Right atrium auricular region (tissue), 2 donors: ENCODE data around the gene PCDHGB4. TPM values are rescaled to one million over a fixed set of nuclear protein-coding genes. Genes with fewer than 3 reads are reported as not detected.
A peak's percentile ranks its signal among the peaks of the same experiment; 100 is the strongest.
"Not testable (repeated sequence)": the region's sequence is repeated elsewhere in the genome, so short reads cannot be mapped to it uniquely, and the experiment has no call there.

Experiments
- DNase-seq: peaks from one replicate; pipeline ENCODE4 v3.0.0-alpha.2; 2019; ENCODE audit warnings: low spot score
- H3K27ac ChIP-seq, 2 donors: fragments of 200-600 bp; sonication (generic); 1 replicate in 1 of 2; 2 replicates in 1 of 2; pipeline ENCODE4 v1.5.1; 2016 to 2019
- H3K27me3 ChIP-seq, 2 donors: fragments of 200-600 bp; sonication (generic); one replicate each; pipeline versions ENCODE4 v1.5.1 to v1.6.0; 2017 to 2019
- H3K36me3 ChIP-seq: fragments of 200-600 bp; sonication (generic); one replicate; pipeline ENCODE4 v1.5.1; 2016
- H3K4me1 ChIP-seq, 2 donors: fragments of 200-600 bp; sonication (generic); one replicate each; pipeline versions ENCODE4 v1.5.1 to v1.6.0; 2017 to 2019
- H3K4me3 ChIP-seq, 2 donors: fragments of 200-600 bp; sonication (generic); 1 replicate in 1 of 2; 2 replicates in 1 of 2; pipeline ENCODE4 v1.5.1; 2017 to 2019; ENCODE audit warnings: mild to moderate bottlenecking in 1 of 2, moderate library complexity in 1 of 2
- H3K9me3 ChIP-seq, 2 donors: fragments of 200-600 bp; sonication (generic); one replicate each; pipeline ENCODE4 v1.5.1; 2019
- total RNA-seq, 2 donors: library from RNA; depleted of rRNA; stranded (reverse); fragments of >200 nt; gene quantifications; one replicate each; pipeline ENCODE4 v1.1.0, GENCODE V29; 2016
- TF ChIP-seq, protein P1 (sequence below), 2 donors: fragments of 200-600 bp; sonication (generic); IDR thresholded peaks; one replicate each; pipeline ENCODE4 v1.5.1; 2019; ENCODE audit warnings: antibody characterized with exemption in 2 of 2

The PCDHGB4 gene
- total RNA-seq, 2 donors from 2014 or later, result 6.3 to 6.4 TPM

DNA sequence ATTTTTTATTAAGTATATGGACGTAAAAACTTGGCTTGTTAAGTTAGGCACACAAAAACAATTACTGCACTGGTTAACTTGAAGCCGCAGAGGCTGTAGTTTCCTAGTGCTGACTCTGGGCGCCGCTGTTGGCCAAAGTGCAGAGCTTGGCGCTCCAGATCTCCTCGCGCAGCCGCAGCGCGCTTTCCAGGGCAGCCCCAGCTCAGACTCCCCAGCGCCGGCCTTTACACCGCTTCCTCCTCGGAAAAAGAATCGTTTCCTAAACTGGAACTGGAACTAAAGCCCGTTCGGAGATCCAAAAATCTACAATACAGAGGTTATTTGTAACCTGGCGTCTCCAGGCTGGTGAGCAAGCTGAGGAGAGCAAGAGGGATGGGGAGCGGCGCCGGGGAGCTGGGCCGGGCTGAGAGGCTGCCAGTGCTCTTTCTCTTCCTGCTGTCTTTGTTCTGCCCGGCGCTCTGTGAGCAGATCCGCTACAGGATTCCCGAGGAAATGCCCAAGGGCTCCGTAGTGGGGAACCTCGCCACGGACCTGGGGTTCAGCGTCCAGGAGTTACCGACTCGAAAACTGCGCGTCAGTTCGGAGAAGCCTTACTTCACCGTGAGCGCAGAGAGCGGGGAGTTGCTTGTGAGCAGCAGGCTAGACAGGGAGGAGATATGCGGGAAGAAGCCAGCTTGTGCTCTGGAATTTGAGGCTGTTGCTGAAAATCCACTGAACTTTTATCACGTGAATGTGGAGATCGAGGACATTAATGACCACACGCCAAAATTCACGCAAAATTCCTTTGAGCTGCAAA, 10.5 kb downstream of the PCDHGB4 start, which contains the start of gene PCDHGB5:
TSS of gene PCDHGB5 (plus strand) at position 192 of the 796 bp plus-strand sequence. CDS start at position 373, 181 bp downstream.
- Histone ChIP-seq H3K4me1 (peaks cover 0 to 11% of the 10 kb centered on the region in 2 donors), H3K4me3 (peak within 1 kb of the TSS; percentile 23 to 42), H3K9me3 (peaks cover 20 to 84% of the 10 kb centered on the region in 2 donors)
- not testable (repeated sequence) for DNase-seq, H3K27me3 ChIP-seq, H3K27ac ChIP-seq, H3K36me3 ChIP-seq
- TF ChIP-seq, protein P1, sequence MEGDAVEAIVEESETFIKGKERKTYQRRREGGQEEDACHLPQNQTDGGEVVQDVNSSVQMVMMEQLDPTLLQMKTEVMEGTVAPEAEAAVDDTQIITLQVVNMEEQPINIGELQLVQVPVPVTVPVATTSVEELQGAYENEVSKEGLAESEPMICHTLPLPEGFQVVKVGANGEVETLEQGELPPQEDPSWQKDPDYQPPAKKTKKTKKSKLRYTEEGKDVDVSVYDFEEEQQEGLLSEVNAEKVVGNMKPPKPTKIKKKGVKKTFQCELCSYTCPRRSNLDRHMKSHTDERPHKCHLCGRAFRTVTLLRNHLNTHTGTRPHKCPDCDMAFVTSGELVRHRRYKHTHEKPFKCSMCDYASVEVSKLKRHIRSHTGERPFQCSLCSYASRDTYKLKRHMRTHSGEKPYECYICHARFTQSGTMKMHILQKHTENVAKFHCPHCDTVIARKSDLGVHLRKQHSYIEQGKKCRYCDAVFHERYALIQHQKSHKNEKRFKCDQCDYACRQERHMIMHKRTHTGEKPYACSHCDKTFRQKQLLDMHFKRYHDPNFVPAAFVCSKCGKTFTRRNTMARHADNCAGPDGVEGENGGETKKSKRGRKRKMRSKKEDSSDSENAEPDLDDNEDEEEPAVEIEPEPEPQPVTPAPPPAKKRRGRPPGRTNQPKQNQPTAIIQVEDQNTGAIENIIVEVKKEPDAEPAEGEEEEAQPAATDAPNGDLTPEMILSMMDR (IDR thresholded peaks at IDR 0.05), result peak; percentile 32 to 76

- Histone ChIP-seq H3K4me1 (peaks cover 0 to 11% of the 10 kb centered on the region in 2 donors), H3K27ac (no peak overlapping the region), H3K27me3 (no peaks in the 10 kb centered on the region), H3K9me3 (peaks cover 27 to 84% of the 10 kb centered on the region in 2 donors), H3K4me3 (no peak overlapping the region), H3K36me3 (no peaks in the 10 kb centered on the region)
- no peak for DNase-seq
- TF ChIP-seq, protein P1 (IDR thresholded peaks at IDR 0.05), result no peak
Measured at GRCh38 chr5:141398608-141399007, 11.1 kb downstream of the PCDHGB4 start.

- TF ChIP-seq, protein P1 (IDR thresholded peaks at IDR 0.05), result no peak
- Histone ChIP-seq H3K27ac (no peak overlapping the region), H3K4me1 (peaks cover 0 to 11% of the 10 kb centered on the region in 2 donors), H3K9me3 (peaks cover 31 to 84% of the 10 kb centered on the region in 2 donors), H3K4me3 (no peak overlapping the region), H3K27me3 (no peaks in the 10 kb centered on the region), H3K36me3 (peaks cover 2% of the 10 kb centered on the region)
- no peak for DNase-seq
Measured at GRCh38 chr5:141399555-141400258, 12.2 kb downstream of the PCDHGB4 start.

DNA sequence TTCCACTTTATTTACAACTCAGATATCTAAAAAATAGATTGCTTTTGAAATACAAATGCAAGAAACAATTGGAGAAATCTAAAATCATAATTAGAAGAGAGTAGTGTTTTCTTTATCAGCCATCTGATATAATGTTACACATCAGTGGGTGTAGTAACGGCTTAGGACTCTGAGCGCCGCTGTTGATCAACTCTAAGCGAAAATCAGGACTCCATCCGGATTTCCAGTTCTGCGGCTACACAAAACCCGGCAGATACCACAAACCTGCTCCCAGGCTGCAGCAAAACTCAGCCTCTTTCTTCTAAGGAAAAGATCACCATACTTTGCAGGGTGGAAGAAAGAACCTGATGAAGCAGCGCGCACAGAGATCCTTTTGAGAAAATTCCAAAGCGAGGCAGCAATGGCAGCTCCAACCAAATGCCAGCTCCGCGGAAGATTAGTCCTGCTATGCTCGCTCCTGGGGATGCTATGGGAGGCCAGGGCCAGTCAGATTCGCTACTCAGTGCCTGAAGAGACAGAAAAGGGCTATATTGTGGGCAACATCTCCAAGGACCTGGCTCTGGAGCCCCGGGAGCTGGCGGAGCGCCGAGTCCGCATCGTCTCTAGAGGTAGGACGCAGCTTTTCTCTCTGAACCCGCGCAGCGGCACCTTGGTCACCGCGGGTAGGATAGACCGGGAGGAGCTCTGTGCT, 15.2 kb downstream of the PCDHGB4 start, which contains the start of gene PCDHGA9:
TSS of gene PCDHGA9 (plus strand) at position 226 of the 691 bp plus-strand sequence. CDS start at position 401, 175 bp downstream.
- peak within 1 kb of the TSS in 1 of 2 donors; percentile 13 for H3K4me3 ChIP-seq
- H3K4me1 ChIP-seq, result peaks cover 0 to 11% of the 10 kb centered on the region in 2 donors
- TF ChIP-seq, protein P1 (IDR thresholded peaks at IDR 0.05), result peak; percentile 7 to 40
- peaks cover 34 to 92% of the 10 kb centered on the region in 2 donors for H3K9me3 ChIP-seq
- peaks cover 8% of the 10 kb centered on the region for H3K36me3 ChIP-seq
- DNase-seq, result no peak
- no peak within 1 kb of the TSS for H3K27ac ChIP-seq
- no peaks in the 10 kb centered on the region for H3K27me3 ChIP-seq

DNA sequence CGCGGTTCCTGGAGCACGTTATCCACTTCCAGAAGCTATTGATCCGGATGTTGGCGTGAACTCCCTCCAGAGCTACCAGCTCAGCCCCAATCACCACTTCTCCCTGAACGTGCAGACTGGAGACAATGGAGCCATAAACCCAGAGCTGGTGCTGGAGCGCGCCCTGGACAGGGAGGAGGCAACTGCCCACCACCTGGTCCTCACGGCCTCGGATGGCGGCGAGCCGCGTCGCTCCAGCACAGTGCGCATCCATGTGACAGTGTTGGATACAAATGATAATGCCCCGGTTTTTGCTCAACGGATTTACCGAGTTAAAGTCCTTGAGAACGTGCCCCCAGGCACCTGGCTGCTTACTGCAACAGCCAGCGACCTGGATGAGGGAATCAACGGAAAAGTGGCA, 15.9 kb downstream of the PCDHGB4 start:
- peaks cover 0 to 11% of the 10 kb centered on the region in 2 donors for H3K4me1 ChIP-seq
- no peak for DNase-seq
- H3K27me3 ChIP-seq, result no peaks in the 10 kb centered on the region
- no peak overlapping the region for H3K4me3 ChIP-seq
- TF ChIP-seq, protein P1 (IDR thresholded peaks at IDR 0.05), result no peak
- peaks cover 36 to 98% of the 10 kb centered on the region in 2 donors for H3K9me3 ChIP-seq
- peaks cover 8% of the 10 kb centered on the region for H3K36me3 ChIP-seq
- no peak overlapping the region for H3K27ac ChIP-seq
